ENCODE measurements around the gene ERICH2. TPM values are rescaled to one million over a fixed set of nuclear protein-coding genes. Genes with fewer than 3 reads are reported as not detected.

The ERICH2 gene
- total RNA-seq, 1 experiment from 2014 or later = 2.4 TPM

DNA sequence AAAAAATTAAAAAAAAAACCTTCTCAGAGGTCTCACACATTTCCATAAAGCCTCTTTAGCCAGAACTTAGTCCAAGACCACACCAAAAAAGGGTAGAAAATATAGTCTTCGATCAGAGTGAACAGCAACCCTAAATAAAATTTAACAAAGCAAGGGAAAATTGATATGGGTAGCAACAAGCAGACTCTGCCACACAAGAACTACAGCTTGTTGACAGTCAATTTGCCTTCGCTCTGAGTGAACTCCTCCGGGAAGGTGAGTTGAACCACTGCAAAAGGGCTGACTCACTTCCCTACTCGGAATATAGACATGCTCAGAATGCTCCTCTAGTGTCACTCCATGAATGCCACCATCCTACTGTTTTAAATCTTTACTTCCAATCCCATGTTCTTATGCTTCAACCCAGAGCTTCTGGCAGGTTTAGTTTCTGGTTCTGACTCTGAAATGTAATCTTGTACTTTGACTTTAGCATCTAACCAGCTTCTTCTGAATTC is 70.6 kb downstream of the ERICH2 start:
- H3K27me3 ChIP-seq (ENCODE audit: insufficient read depth, low read length) = no peaks in the 10 kb centered on the region
- H3K36me3 ChIP-seq (ENCODE audit: control insufficient read depth in 1 of 2, insufficient read depth in 2 of 2, low read length in 2 of 2) = peaks cover 0 to 2% of the 10 kb centered on the region in 2 experiments; a peak in 1 of 4 replicates
- TF ChIP-seq POLR2AphosphoS5 (IDR thresholded peaks at IDR 0.05; ENCODE audit: low read depth, low read length) = no peak
- TF ChIP-seq JUND (IDR thresholded peaks at IDR 0.05) = no peak
- no peak for TF ChIP-seq FOSL1 (IDR thresholded peaks at IDR 0.05; ENCODE audit: low read depth)
- TF ChIP-seq EGR1 (IDR thresholded peaks at IDR 0.05; ENCODE audit: low read depth) = no peak
- TF ChIP-seq, protein P1, sequence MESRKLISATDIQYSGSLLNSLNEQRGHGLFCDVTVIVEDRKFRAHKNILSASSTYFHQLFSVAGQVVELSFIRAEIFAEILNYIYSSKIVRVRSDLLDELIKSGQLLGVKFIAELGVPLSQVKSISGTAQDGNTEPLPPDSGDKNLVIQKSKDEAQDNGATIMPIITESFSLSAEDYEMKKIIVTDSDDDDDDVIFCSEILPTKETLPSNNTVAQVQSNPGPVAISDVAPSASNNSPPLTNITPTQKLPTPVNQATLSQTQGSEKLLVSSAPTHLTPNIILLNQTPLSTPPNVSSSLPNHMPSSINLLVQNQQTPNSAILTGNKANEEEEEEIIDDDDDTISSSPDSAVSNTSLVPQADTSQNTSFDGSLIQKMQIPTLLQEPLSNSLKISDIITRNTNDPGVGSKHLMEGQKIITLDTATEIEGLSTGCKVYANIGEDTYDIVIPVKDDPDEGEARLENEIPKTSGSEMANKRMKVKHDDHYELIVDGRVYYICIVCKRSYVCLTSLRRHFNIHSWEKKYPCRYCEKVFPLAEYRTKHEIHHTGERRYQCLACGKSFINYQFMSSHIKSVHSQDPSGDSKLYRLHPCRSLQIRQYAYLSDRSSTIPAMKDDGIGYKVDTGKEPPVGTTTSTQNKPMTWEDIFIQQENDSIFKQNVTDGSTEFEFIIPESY (IDR thresholded peaks at IDR 0.05; ENCODE audit: extremely low read depth, insufficient replicate concordance, low read length) = no peak
- no peak for TF ChIP-seq POLR2A (IDR thresholded peaks at IDR 0.05; ENCODE audit: borderline replicate concordance, extremely low read depth, insufficient read depth, insufficient read length)
- no peak for TF ChIP-seq CEBPB (IDR thresholded peaks at IDR 0.05; ENCODE audit: low read depth)
- no peak for TF ChIP-seq EZH2phosphoT487 (IDR thresholded peaks at IDR 0.05; ENCODE audit: borderline replicate concordance)
- TF ChIP-seq SIN3A (IDR thresholded peaks at IDR 0.05; ENCODE audit: low read depth) = no peak
- no peak for TF ChIP-seq ZFX (IDR thresholded peaks at IDR 0.05)
- no peak overlapping the region for H3K4me2 ChIP-seq (ENCODE audit: low read length)
- no peak for ATAC-seq
- H4K20me1 ChIP-seq (ENCODE audit: insufficient read depth) = no peaks in the 10 kb centered on the region
- no peak overlapping the region for H3K4me3 ChIP-seq (replicated peaks in 1 of 2; ENCODE audit: low read depth in 1 of 2, low read length in 2 of 2)
- no peak overlapping the region for H3K9ac ChIP-seq (ENCODE audit: low read length)
- CTCF ChIA-PET = no interaction called here
- no peak overlapping the region for H3K27ac ChIP-seq (ENCODE audit: low read depth, low read length)
- POLR2A ChIA-PET = no interaction called here
- peaks cover 11 to 26% of the 10 kb centered on the region in 2 experiments; a peak in 3 of 4 replicates for H3K4me1 ChIP-seq (ENCODE audit: control insufficient read depth in 1 of 2, insufficient read depth in 2 of 2, low read length in 2 of 2)
- H3K79me2 ChIP-seq (ENCODE audit: insufficient read depth, low read length) = no peaks in the 10 kb centered on the region
- H3K9me3 ChIP-seq (ENCODE audit: control insufficient read depth in 1 of 2, insufficient read depth in 1 of 2, low read depth in 1 of 2, low read length in 2 of 2) = no peaks in the 10 kb centered on the region
- no peak overlapping the region for H2AFZ ChIP-seq (ENCODE audit: low read depth, low read length, poor library complexity, severe bottlenecking)
- no peaks in the 10 kb centered on the region for H3K9me2 ChIP-seq (ENCODE audit: insufficient read depth)
- no TSS peak for BruUV-seq (replicated peaks)
- no peak for DNase-seq (ENCODE audit: low read depth, low spot score)
- intact Hi-C loops (cut with micrococcal nuclease) = no loop called here
- RAD21 ChIA-PET (ENCODE audit: low non-redundant PET in 1 of 2, low total read pairs in 2 of 2, uncharacterized antibody in 2 of 2, unreplicated experiment in 2 of 2) = no interaction called here
